ENCODE data around the gene KRT78.

KRT78 gene

DNA sequence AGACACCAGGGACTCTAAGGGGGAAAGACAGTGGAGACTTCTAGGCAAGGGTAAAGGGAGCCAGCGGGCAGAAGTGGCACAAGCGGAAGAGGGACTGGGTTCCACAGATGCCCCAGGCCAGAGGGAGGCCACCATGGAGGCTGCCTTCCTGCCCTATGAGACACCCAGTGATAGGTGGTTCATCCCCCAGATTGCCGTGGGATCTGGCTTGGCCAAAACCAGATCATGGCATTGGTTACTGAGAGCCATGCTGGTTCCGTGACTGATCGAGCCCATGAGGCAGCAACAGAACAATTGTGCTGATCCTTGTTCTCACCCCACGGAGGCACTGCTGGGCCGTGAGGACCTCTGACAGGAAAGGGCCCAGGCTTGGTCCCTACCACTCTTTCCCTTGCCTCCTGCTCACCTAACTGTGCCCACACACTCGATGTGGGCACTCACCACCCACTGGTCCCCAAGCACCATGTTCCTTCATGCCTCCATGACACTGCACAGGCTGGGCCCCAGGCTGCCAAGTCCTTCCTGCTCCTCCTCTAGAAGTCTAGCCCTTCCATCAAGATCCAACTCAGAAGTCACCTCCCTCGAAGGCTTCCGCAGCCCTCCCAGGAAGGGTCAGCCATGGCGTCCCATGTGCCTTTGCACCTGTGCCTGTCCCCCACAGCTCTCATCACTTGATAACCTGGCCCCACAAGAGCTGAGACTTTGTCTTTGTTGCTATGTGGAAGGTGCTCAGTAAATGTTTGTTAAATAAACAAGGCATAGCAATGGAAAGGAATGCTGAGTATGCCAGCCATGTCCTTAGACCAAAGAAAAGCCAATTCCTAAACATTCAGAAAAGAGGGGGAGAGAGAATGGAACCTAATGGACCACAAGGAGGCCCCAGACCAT is 21.9 kb downstream of the KRT78 start:
- Mint-ChIP-seq H3K4me3 (no peak overlapping the region), H3K9me3 (no peaks in the 10 kb centered on the region), H3K27ac (no peak overlapping the region), H3K4me1 (ENCODE audit: low read depth) (peaks cover 8% of the 10 kb centered on the region), H3K27me3 (no peaks in the 10 kb centered on the region), H3K36me3 (ENCODE audit: low read depth) (no peaks in the 10 kb centered on the region)

DNA sequence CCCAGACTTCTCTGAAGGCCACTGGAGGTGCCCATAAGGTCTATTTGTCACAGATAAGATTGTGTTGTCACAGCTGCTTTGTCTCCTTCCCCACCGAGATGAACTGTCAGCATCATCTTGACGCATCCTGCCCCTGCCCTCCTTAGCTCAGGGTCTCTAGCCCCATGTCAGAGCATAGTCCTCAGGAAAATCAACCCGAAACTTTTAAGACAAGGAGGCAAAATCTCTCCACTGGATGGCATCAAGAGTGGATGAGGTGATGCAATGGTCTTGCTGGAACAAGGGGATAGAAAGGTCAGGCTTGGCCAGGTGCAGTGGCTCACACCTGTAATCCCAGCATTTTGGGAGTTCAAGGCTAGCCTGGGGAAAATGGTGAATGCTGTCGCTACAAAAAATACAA is 22.8 kb downstream of the KRT78 start:
- H3K4me1 Mint-ChIP-seq (ENCODE audit: low read depth) = peaks cover 8% of the 10 kb centered on the region
- H3K27me3 Mint-ChIP-seq = no peaks in the 10 kb centered on the region
- H3K9me3 Mint-ChIP-seq = no peaks in the 10 kb centered on the region
- no peaks in the 10 kb centered on the region for H3K36me3 Mint-ChIP-seq (ENCODE audit: low read depth)
- H3K4me3 Mint-ChIP-seq = no peak overlapping the region
- no peak overlapping the region for H3K27ac Mint-ChIP-seq

DNA sequence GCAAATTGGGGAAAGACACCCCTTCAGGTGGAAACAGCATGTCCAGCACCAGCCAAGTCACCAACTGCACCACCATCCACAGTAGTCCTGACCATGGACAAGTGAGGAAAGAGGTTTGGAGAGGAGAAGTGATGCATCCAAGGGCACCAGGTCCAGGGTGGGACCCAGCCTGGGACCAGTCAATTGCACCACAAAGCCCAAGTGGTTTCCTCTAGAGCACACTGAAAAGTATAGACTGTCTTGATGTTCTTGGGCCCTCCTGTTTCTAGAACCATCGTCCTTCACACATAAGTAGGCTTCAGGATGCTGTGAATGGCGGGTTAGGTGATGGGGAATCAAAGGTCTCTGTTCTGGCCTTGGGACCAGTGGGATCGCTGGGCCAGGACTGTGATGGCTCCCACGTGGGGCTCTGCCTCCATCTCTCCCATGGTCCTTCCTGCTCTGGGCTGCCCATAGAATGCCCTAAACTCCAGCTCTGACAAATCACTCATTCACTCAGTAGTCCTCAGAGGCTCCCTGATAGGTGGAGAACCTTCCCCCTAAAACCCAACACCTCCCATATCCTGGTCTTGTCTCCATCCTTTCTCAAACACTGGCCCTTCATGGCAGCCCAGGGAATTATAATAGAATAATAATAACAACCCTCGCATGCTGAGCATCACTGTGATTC is 23.9 kb downstream of the KRT78 start:
- Mint-ChIP-seq H3K27me3 (peaks cover 5% of the 10 kb centered on the region), H3K27ac (no peak overlapping the region), H3K9me3 (no peaks in the 10 kb centered on the region), H3K4me1 (ENCODE audit: low read depth) (peaks cover 8% of the 10 kb centered on the region), H3K36me3 (ENCODE audit: low read depth) (no peaks in the 10 kb centered on the region), H3K4me3 (no peak overlapping the region)

DNA sequence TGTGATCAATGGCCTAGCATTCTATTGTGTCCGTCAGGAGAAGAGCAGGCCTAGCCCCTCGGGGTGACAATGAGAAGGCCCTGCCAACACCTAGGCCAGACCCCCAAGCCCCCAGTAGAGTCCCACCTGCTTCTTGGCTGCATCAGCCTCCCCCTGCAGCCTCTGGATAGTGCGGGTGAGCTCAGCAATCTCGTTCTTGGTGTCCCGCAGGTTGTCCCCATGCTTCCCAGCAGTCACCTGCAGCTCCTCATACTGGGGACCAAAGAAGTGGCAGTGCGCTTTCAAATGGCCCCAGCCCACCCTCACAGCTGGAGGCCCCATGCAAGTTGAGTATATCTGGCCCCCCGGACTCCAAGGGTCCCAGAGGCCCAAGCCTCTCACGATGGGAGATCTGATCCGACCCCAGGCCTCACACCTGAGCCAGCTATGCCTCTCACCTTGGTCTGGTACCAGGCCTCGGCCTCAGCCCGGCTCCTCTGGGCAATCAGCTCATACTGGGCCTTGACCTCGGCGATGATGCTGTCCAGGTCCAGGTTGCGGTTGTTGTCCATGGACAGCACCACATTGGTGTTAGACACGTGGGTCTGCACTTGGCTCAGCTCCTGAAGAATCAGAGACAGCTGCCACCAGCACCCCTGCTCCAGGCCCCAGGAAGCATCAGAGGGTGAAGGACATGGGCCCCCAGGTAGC is 24.9 kb downstream of the KRT78 start:
- Mint-ChIP-seq H3K27me3 (peaks cover 5% of the 10 kb centered on the region), H3K9me3 (no peaks in the 10 kb centered on the region), H3K36me3 (ENCODE audit: low read depth) (no peaks in the 10 kb centered on the region), H3K4me1 (ENCODE audit: low read depth) (peaks cover 7% of the 10 kb centered on the region), H3K27ac (no peak overlapping the region), H3K4me3 (no peak overlapping the region)

DNA sequence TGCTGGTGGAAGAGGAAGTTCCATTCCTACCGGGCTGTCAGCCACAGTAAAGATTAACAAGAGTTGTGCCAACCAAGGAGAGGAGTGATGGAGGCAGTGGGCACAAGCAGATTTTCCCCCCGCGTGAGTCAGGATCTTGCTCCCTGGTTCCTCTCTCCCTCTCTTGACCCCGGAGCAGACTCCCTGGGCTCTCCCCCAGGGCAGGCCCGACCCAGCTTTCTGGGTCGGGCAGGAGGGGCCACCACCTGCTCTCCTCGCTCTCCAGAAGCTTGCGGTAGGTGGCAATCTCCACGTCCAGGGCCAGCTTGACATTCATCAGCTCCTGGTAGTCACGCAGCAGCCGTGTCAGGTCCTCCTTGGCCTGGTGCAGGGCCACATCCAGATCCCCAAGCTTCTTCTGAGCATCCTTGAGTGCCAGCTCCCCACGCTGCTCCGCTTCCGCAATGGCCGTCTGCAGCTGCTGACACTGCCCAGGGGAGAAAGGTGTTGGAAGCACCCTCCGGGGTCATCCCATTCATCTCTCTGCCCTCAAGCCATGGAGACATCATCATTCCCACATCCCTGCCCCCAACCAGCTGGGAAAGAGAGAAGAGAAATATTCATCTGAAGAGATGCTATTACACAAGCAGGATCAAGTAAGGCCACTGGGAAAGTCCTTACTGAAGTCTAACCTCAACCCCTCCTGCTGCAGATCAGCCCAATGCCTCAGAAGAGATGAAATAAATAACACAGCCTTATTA is 25.9 kb downstream of the KRT78 start:
- H3K27ac Mint-ChIP-seq = no peak overlapping the region
- H3K36me3 Mint-ChIP-seq (ENCODE audit: low read depth) = no peaks in the 10 kb centered on the region
- no peaks in the 10 kb centered on the region for H3K9me3 Mint-ChIP-seq
- H3K4me3 Mint-ChIP-seq = no peak overlapping the region
- peaks cover 2% of the 10 kb centered on the region for H3K4me1 Mint-ChIP-seq (ENCODE audit: low read depth)
- H3K27me3 Mint-ChIP-seq = peaks cover 5% of the 10 kb centered on the region

DNA sequence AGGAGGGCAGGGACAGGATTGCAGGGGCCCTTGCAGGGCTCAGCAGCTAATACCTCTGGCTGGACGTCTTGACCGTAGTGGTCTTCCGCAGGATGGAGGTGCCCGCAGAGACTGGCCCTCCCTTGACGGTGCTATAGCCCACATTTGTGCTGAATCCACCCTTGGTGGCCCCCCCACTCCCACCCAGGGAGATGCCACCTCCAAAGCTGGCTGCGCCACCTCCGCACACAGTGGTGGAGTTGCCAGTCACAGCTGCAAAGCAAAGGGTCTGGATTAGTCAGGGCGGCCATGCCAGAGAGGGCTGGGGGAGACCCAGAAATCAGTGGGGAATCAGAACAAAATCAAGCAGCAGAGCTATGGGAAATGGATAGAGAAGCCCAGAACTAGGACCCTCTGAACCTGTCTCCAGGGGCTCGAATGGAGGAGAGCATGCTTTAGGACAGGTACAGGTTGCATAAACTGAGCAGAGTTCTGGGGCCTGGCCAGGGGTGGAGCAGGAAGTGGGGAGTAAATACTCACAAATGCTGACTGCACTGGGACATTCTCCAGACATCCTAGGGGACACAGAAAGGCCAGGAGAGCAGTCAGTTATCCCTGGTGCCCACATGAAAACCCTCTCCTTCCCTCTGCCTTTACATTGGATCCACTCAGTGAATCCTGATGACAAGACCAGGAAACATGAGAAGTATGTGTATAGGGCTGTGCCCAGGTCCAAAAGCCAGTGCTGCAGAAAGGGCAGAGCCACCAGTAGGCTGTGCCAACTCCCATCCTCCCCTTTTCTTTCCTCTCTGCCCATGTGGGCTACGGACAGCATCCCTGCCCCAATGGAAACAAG is 26.8 kb downstream of the KRT78 start:
- no peaks in the 10 kb centered on the region for H3K9me3 Mint-ChIP-seq
- H3K36me3 Mint-ChIP-seq (ENCODE audit: low read depth) = no peaks in the 10 kb centered on the region
- H3K4me3 Mint-ChIP-seq = no peak overlapping the region
- peaks cover 5% of the 10 kb centered on the region for H3K27me3 Mint-ChIP-seq
- H3K4me1 Mint-ChIP-seq (ENCODE audit: low read depth) = peaks cover 11% of the 10 kb centered on the region
- H3K27ac Mint-ChIP-seq = no peak overlapping the region

DNA sequence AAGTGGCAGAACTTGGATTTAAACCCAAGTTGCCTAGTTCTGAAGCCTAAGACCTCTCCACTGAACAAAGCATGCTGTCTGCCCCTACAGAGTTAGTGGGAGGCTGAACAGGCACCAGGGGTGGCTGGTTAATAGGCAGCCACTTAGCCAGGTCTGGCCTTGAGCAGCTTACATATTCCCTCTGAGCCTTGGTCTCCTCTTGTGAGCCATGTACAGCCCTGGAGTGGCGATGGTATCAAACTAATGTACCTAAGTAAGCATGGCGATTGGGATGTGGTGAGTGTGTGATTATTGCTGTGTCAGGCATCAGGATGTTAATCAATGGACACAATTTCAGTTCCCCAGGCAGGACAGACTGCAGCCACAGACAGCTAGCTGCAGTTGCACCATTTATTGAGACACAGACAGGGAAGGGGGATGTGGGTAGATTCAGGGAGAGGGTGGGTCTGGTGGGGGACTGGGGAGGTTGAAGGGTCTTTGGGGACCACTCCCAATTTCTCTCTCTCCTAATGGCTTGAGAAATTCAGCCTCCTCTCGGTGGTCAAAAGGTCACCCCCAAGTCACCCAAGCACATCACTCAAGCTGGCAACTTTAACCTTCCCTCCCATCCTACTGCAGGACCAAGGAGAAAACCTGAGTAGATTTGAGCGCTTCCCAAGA is 27.6 kb downstream of the KRT78 start:
- H3K4me3 Mint-ChIP-seq = no peak overlapping the region
- H3K27ac Mint-ChIP-seq = no peak overlapping the region
- no peaks in the 10 kb centered on the region for H3K36me3 Mint-ChIP-seq (ENCODE audit: low read depth)
- H3K9me3 Mint-ChIP-seq = no peaks in the 10 kb centered on the region
- peaks cover 5% of the 10 kb centered on the region for H3K27me3 Mint-ChIP-seq
- peaks cover 11% of the 10 kb centered on the region for H3K4me1 Mint-ChIP-seq (ENCODE audit: low read depth)

DNA sequence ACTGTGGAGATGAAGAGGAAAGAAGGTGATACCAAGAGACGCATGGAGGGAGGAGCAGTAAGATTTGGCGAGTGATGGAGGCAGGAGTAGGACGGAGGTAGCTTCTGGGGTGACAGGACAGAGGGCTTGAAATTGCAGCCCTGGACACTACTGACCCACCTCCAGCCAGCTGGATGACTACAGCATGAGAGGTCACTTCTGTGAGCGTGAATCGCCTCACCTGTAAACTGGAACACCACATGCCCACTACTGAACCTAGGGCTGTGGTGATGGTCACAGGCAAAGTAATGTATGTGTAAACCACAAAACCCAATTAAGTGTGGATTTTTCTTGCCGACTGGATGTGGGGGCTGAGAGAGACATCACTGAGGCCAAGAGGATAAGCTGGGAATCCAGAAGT is 28.3 kb downstream of the KRT78 start:
- no peak overlapping the region for H3K27ac Mint-ChIP-seq

DNA sequence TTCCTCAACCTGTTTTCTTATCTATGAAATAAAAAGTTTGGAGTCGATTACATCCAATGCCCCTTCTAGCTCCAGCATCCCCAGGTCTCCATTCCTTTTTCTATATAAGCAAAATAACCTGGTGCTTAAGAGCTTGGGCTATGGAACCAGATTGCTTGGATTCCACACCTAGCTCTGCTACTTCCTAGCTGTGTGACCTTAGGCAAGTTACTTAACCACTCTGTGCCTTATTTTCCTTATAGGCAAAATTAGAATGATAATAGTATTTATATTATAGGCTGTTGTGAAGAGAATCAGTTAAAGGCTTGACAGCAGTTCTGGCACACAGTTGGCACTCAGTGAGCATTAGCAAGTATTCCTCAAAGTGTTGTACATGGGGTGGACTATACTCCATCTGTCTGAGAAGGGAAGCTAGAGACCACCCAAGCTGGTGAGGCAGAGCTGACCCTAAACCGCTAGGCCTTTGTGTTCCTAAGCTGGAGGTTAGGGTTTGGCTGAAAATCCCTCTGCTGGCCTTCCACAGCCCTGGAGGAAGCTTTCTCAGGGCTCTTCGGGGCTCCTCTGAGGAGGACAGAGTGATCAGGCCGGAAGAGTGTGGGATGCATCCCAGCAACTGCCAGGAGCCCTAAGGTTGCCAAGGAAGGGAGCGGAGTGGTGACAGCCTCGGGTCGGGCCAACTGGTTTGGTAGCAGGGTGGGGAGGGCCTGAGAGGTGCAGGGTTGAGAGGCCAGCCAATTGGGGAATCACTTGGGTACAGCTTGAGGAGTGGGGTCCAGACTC is 28.9 kb downstream of the KRT78 start:
- no peaks in the 10 kb centered on the region for H3K9me3 Mint-ChIP-seq
- peaks cover 11% of the 10 kb centered on the region for H3K4me1 Mint-ChIP-seq (ENCODE audit: low read depth)
- H3K27ac Mint-ChIP-seq = no peak overlapping the region
- H3K36me3 Mint-ChIP-seq (ENCODE audit: low read depth) = no peaks in the 10 kb centered on the region
- H3K27me3 Mint-ChIP-seq = peaks cover 5% of the 10 kb centered on the region
- H3K4me3 Mint-ChIP-seq = no peak overlapping the region

More for the DNA sequence above, 28.3 kb downstream of the KRT78 start:
- peaks cover 11% of the 10 kb centered on the region for H3K4me1 Mint-ChIP-seq (ENCODE audit: low read depth)
- H3K36me3 Mint-ChIP-seq (ENCODE audit: low read depth) = no peaks in the 10 kb centered on the region
- no peak overlapping the region for H3K4me3 Mint-ChIP-seq
- peaks cover 5% of the 10 kb centered on the region for H3K27me3 Mint-ChIP-seq
- no peaks in the 10 kb centered on the region for H3K9me3 Mint-ChIP-seq

DNA sequence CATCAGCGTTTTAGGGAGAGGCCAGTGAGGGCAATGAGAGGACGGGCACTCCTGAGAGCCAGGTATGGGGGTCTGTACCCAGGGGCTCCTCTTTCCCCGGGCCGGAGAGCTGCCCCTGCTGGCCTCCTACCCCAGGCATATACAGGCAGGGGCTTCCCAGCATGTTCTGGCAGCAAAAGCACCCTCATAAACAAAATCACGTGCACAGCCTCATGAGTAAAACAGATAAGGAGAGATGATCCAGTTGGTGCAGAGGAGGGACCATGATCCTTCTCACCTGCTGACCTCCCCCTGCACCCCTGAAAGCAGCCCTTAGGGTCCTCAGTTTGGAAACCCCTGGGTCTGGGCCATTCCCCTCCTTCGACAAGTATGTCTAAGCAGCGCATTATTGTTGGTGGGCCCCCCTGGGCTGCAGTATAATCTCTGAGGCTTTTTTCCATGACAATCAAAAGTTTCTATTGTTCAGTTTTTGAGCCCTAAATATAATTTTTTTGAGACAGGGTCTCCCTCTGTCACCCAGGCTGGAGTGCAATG is 29.8 kb downstream of the KRT78 start:
- Mint-ChIP-seq H3K27ac (no peak overlapping the region), H3K4me1 (ENCODE audit: low read depth) (peaks cover 11% of the 10 kb centered on the region), H3K4me3 (no peak overlapping the region), H3K36me3 (ENCODE audit: low read depth) (no peaks in the 10 kb centered on the region), H3K9me3 (no peaks in the 10 kb centered on the region), H3K27me3 (peaks cover 5% of the 10 kb centered on the region)

DNA sequence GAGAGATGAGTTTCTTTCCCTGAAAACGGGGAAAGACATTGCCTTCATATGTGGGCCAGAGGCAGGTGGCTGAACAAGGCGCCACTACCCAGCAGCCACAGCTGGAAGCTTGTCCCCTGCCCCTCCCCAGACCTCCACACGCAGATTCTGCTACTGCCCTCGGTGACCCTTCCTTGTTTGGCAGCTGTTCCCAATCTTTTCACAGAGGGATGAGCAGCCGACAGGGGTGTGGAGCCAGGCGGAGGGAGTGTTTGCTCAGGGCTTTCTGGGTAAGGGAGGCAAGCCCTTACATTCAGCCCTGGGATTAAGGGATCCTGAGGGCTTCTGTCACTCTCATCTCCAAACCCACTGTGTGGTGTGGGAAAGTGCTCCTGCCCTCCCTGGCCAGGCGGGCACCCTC is 30.4 kb downstream of the KRT78 start:
- H3K9me3 Mint-ChIP-seq = no peaks in the 10 kb centered on the region

DNA sequence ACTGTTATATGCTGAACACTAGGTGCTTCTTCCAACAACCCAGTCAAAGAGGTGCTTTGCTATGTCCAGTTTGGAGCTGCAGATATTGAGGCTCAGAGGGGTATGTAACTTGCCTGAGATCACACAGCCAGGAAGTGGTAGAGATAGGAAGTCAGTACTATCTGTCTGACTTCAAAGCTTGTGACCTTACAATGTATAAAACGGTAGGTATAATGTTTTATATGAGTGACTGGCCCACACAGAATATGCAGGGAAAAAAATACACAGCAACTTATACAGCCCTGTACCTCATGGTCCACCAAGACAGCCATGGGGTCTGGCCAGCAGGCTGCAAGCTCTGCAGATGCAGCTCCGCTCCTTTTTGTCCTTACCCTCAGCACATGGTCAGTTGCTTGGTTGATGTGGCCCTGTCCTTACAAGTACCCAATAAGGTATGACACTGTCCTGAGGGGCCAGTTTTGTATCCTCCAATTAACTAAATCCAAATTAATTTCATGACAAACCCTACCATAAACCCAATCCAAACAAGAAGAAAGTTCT is 31.0 kb downstream of the KRT78 start:
- Mint-ChIP-seq H3K4me1 (ENCODE audit: low read depth) (peaks cover 11% of the 10 kb centered on the region), H3K9me3 (no peaks in the 10 kb centered on the region), H3K36me3 (ENCODE audit: low read depth) (no peaks in the 10 kb centered on the region), H3K27me3 (peaks cover 5% of the 10 kb centered on the region), H3K27ac (no peak overlapping the region), H3K4me3 (no peak overlapping the region)

More for the DNA sequence above, 30.4 kb downstream of the KRT78 start:
- peaks cover 11% of the 10 kb centered on the region for H3K4me1 Mint-ChIP-seq (ENCODE audit: low read depth)
- no peak overlapping the region for H3K27ac Mint-ChIP-seq
- no peak overlapping the region for H3K4me3 Mint-ChIP-seq
- H3K36me3 Mint-ChIP-seq (ENCODE audit: low read depth) = no peaks in the 10 kb centered on the region
- H3K27me3 Mint-ChIP-seq = peaks cover 5% of the 10 kb centered on the region

All from stimulated activated naive CD8-positive, alpha-beta T cell treated with anti-CD3 and anti-CD28 coated beads, Interleukin-15, Interleukin-2, amounts not matched to agents 100 ng/mL and 50 ng/mL, for 24 hours (primary cell).